GM18508 (cell line): ENCODE data around the gene PGAM2.

Experiments used
- ATAC-seq: cut with Tn5 transposase; IDR thresholded peaks from one replicate; pipeline ENCODE4 v1.9.1; 2021; ENCODE audit warnings: moderate number of reproducible peaks; ENCODE audit not compliant: insufficient read depth, unreplicated experiment

Gene PGAM2

DNA sequence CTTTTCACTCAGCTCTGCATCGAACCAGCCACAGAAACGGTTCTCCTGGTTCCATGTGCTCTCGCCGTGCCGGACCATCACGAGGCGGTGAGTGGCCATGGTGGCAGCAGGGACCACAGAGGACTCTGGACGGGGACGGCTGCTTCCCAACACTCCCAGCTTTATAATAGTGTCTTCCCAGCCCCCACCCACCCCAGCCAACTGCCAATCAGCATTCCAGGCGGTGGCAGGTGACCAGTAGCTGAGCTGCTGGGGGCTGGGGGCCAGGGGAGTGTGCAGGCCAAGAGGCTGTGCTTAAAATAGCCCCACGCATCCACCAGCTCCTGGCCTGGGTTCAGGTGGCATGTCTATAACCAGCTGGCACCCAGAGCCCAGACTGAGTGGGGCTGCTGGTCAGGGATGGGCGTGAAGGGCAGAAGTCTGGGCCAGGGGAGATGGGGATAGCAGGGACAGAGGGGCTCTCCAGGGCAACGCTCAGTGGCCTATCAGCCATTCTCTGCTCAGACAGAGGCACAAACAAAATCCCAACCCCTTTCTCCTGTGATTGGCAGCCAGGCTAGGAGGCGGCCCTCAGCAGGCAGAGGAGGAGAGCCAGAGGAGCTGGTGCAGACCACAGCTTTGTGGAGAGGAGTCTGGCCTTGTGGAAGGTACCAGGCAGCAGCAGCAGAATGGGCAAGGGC lies at the start of gene PGAM2:
TSS of gene PGAM2 (minus strand) at position 137 of the 680 bp plus-strand sequence. CDS start at position 99, 38 bp downstream.
- ATAC-seq, result no peak

DNA sequence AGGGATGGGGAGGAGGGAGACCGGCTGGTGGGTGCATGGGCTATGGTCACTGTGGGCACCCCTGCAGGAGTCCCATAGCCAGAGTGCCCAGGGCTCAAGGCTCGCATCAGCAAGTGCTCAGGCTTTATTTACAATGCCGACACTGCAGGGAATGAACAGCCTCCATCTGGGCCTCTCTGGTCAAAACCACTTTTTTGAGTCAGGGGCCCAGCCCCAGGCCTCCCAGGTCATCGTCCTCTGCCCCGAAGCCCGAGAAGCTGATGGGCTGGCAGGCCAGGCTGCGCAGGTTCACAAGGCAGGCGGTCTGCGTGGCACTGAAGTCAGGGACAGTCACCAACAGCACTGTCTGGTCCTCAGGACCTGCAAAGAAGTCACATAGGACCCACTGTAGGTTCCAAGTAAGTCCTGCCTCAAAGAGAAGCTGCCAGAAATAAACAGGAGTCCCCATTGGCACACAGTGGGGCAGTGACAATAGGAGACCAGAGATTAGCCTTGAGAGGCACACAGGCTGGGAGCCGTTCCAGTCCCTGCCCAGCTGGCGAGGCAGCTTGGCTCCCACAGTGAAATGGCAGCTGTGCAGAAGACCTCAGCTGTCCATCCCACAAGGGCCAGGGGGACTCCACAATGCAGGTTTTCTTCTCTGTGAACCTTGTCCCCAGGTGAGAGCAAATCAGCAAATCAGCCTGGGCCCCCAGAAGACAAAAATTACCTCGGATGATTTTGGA lies 49.4 kb upstream of the PGAM2 start:
- no peak for ATAC-seq

DNA sequence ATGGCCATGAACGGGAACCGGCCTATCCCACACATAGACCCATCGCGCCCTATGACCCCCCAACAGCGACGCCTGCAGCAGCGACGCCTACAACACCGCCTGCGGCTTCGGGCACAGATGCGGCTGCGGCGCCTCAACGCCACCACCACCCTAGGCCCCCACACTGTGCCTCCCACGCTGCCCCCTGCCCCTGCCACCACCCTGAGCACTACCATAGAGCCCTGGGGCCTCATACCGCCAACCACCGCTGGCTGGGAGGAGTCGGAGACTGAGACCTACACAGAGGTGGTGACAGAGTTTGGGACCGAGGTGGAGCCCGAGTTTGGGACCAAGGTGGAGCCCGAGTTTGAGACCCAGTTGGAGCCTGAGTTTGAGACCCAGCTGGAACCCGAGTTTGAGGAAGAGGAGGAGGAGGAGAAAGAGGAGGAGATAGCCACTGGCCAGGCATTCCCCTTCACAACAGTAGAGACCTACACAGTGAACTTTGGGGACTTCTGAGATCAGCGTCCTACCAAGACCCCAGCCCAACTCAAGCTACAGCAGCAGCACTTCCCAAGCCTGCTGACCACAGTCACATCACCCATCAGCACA lies 48.5 kb upstream of the PGAM2 start:
- no peak for ATAC-seq

DNA sequence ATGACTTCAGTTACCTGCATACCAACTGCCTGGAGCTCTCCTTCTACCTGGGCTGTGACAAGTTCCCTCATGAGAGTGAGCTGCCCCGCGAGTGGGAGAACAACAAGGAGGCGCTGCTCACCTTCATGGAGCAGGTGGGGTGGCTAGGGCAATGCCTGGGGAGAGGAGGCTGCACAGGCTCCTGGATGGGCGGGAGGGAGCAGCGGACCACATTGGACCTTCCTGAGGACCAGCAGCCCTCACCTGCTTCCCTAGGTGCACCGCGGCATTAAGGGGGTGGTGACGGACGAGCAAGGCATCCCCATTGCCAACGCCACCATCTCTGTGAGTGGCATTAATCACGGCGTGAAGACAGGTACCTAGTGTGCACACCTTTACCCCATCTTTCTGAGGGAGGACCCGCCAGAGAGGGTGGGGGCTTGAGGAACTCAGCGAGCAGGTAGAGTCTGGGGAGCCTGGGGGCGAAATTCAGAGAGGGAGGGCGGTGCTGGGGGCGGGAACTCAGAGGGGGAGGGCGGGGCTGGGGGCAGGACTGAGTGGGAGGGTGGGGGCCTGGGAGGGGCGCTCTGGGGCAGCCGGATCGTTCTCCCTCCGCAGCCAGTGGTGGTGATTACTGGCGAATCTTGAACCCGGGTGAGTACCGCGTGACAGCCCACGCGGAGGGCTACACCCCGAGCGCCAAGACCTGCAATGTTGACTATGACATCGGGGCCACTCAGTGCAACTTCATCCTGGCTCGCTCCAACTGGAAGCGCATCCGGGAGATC lies 47.8 kb upstream of the PGAM2 start:
- ATAC-seq, result no peak

DNA sequence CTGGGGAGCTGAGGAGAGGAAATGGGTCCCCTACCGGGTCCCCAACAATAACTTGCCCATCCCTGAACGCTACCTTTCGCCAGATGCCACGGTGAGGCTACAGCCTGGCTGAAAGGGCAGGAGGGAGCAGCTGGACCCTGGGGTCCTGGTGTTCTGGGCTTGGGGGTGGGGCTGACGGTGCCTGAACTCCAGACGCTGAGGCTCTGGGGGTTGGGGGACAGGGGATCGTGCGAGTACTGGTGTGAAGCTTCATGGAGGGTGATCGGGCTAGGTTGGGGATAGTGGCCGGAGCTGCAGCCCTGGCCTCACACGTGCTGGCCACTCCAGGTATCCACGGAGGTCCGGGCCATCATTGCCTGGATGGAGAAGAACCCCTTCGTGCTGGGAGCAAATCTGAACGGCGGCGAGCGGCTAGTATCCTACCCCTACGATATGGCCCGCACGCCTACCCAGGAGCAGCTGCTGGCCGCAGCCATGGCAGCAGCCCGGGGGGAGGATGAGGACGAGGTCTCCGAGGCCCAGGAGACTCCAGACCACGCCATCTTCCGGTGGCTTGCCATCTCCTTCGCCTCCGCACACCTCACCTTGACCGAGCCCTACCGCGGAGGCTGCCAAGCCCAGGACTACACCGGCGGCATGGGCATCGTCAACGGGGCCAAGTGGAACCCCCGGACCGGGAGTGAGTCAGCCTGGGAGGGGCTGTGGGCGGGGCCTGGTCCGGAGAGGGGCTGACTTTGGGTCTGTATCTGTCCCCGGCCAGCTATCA lies 47.0 kb upstream of the PGAM2 start:
- ATAC-seq, result no peak

DNA sequence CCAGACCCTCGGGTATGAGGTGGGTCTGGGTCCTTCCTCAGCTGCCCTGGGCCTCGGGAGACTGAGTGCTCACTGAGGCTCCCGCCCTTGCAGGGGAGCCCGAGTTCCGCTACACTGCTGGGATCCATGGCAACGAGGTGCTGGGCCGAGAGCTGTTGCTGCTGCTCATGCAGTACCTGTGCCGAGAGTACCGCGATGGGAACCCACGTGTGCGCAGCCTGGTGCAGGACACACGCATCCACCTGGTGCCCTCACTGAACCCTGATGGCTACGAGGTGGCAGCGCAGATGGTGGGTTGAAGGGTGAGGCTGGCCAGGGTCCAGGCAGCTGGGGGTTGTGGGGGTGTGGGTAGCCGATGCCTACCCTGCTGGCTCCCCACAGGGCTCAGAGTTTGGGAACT lies 46.4 kb upstream of the PGAM2 start:
- no peak for ATAC-seq

DNA sequence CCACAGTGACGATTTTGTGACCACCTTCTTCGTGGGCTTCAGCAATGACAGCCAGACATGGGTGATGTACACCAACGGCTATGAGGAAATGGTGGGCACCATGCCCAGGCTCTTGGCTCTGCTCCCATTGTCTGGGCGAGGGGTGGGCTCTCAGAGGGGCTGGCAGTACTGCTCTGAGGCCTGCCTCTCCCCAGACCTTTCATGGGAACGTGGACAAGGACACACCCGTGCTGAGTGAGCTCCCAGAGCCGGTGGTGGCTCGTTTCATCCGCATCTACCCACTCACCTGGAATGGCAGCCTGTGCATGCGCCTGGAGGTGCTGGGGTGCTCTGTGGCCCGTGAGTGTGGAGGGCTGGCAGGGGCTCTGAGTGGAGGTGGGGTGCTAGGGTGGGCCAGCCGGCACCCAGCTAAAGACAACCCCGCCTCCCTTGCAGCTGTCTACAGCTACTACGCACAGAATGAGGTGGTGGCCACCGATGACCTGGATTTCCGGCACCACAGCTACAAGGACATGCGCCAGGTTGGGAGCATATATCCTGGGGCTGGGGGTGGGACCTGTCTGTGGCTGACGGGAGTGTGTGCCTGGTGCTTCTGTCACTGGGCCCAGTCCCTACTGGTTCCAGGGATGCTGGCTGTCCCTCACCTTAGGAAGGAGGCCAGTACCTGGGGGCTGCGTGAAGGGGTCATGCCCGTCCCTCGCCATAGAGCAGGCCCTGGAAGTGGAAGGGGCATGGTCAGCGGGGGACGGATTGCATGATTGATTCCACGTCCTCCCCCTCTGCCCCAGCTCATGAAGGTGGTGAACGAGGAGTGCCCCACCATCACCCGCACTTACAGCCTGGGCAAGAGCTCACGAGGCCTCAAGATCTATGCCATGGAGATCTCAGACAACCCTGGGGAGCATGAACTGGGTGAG lies 45.6 kb upstream of the PGAM2 start:
- no peak for ATAC-seq

DNA sequence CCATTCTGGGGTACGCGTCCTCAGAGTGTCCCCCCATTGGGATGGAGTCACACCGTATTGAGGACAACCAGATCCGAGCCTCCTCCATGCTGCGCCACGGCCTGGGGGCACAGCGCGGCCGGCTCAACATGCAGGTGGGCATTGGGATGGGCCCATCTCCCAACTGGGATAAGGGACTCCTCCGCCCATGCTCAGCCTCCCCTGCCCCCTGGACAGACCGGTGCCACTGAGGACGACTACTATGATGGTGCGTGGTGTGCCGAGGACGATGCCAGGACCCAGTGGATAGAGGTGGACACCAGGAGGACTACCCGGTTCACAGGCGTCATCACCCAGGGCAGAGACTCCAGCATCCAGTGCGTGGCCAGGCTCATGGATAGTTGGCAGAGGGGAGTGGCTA lies 44.6 kb upstream of the PGAM2 start:
- ATAC-seq, result no peak

DNA sequence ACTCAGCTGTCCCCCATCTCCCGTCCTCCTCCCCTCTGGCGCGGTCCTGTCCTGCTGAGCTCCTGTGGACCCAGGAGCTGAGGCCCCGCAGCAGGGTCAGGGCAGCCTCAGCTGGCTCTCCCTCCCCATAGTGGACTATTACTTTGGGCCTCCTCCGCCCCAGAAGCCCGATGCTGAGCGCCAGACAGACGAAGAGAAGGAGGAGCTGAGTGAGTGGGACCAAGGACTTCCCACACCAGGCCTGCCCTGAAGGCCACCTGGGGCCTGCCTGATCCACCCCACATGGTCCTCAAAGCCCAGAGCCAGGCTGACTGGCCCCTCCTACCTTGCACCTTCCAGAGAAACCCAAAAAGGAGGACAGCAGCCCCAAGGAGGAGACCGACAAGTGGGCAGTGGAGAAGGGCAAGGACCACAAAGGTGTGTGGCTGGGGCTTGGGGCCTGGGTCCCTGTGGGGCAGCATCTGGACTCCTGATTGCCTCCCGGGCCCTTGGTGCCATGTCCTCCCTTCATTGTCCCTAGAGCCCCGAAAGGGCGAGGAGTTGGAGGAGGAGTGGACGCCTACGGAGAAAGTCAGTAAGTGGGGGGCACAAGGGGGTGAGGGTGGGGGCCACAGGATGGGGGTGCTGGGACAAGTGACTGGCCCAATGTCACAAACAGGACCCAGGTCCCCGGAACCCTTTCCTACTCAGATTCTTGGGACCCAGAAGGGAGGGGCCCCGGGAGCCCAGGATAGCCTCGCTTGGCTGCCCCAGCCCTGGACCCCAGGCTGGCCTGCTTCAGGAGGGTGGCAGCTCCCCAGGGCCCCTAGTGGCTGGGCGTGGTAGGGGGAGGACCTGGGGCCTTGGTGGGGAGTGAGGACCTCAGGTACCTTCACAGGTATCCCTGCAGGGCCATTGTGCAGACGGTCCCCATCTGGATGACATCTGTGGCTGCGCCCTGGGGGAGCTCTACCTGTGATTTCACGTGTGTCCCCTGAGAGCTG lies 43.7 kb upstream of the PGAM2 start:
- no peak for ATAC-seq

DNA sequence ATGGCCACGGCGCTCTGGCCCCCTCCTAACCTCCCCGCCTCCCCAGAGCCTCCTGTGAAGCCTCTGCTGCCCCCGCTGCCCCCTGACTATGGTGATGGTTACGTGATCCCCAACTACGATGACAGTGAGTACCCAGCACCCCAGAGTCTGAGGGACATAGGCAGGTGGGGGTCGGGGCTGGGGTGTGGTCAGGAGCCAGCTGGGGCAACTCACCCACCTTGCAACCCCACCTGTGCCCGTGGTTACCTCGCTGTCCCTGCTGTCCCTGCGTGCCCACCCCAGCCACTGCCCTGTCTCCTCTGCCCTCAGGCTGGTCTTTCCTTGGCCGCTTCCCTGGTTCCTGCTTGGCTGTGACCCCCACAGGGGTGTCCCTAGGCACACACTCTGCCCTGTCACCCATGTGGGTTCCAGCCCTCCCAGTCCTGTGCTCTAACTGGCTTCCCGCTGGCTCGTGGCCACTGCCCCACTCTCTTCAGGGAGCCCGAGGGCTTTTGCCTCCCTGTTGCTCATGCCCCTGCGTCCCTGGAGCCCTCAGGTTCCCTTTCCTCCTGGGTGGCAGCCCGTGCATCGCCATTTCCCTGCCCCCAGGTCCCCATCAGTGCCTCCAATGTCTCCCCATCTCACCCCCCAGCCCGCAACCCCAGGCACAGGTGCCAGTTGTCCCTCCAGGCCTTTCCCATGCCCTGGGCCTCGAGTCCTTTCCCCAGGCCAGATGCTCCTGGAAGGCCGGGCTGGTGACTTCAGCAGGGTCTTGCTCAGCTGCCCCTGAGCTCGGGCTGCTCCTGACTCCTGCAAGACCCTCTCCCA lies 42.8 kb upstream of the PGAM2 start:
- no peak for ATAC-seq

DNA sequence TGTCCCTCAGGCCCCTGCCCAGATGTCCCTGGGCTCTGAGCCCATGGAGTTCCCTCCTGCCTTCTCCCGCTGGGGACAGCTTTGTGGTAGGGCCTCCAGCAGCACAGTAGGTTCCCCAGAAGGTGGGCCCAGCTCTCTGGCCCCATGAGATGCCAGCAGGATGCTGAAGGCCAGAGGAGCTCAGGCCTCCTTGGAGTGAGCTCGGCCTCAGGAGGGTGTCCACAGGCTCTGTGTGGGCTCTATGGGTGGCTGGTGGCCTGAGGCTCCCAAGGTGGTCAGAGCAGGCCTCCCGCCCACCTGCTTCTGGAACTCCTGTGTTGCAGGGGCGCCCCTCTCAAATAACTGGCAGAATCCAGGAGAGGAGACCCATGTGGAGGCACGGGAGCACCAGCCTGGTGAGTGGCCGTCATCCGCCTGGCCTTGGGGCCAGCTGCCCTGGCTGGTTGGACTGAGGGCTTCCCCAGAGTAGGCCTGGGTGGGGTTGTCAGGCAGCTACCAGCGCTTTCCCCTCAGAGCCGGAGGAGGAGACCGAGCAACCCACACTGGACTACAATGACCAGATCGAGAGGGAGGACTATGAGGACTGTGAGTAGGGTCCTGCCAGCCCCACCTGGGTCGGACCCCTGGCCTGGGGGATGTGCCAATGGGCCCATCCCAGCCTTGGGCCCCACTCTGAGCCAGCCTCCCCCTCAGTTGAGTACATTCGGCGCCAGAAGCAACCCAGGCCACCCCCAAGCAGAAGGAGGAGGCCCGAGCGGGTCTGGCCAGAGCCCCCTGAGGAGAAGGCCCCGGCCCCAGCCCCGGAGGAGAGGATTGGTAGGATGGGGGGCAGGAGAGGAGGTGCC lies 42.0 kb upstream of the PGAM2 start:
- ATAC-seq, result no peak

DNA sequence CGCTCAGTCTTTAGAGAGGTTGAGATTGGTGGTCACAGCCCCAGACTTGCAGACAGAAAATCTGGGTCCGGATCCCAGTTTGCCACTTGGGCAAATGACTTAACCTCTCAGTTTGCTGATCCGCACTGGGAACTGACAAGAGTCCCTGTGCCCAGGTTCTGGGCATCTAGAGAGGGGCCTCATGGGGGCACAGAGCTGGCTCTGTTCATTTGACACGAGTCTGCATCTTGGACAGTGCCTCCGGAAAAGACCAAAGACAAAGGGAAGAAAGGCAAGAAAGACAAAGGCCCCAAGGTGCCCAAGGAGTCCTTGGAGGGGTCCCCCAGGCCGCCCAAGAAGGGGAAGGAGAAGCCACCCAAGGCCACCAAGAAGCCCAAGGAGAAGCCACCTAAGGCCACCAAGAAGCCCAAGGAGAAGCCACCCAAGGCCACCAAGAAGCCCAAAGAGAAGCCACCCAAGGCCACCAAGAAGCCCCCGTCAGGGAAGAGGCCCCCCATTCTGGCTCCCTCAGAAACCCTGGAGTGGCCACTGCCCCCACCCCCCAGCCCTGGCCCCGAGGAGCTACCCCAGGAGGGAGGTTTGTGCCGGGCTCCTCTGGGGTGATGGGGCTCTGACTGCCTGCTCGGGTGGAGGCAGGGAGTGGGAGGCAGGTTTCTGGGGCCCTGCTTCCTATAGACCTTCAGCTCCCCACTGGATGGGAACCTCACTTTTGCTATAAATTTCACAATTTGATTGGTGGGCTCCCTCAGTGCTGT lies 41.1 kb upstream of the PGAM2 start:
- ATAC-seq, result no peak

DNA sequence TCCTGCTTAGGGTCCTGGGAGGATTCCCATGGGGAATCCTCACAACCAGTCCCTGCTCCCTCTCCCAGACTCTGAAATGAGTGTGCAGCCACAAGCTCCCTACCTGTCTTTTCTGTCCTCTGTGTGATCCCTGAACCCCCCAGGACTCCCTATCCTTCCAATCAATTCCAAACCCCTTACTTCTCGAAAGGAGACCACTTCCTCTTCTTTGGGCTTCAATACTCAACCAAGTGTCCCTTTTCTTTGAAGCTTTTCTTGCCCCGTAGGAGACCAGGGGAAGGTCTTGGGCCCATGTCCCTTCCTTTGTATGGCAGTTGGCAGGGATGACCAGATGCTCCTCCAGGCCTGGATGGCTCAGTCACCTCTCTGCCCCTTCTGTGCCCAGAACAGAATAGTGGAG lies 40.5 kb upstream of the PGAM2 start:
- no peak for ATAC-seq

DNA sequence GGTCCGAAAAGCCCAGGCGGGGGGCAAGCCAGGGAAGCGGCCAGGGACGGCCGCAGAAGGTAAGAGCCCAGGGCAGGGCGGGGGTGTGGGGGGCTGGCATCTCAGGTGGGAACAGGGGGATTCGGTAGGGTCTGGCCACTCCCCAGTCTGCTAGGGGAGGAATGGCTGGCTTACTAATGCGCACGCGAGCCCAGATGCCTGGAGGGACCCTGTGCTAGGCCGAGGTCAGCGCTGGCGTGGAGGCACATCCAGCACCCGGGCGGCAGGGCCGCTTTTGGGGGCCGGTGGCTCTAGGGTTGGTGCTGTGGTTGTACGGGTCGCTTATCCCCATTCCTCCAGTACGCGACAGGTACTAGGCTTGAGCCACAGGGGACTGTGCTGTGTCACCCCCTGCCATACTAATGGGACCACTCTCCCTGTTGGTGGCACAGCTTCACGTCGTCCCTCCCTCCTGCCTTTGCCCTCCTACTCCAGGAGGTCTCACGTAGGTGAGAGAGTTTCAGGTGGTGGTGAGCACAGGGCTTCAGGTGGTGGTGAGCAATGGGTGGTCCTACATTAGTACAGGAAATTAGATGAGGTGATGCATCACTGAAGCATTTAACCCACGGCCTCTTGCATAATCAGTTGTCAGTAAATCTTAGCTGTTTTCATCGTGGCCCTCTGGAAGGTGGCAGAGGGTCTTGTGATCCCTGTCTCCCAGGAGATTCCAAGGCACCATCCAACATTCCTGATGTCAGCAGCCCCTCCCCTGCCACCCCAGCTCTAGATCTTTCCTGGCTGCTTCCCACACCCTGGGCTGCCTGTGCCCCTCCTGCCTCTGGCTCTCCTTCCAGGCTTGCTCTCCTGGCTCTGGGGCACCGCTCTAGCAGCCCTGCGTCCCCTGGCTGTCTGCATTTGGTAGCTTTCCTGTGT lies 39.7 kb upstream of the PGAM2 start:
- ATAC-seq, result no peak
